Prostate gland (tissue), 2 donors: ENCODE measurements around the gene SLC16A11. TPM values are rescaled to one million over a fixed set of nuclear protein-coding genes. Genes with fewer than 3 reads are reported as not detected.

Experiments
- DNase-seq: peaks from one replicate; pipeline ENCODE4 v3.0.0-alpha.2; 2019; ENCODE audit warnings: low spot score
- H3K27ac ChIP-seq, 2 donors: fragments of 200-600 bp; sonication (generic); 2 replicates each; pipeline ENCODE4 v1.5.1; 2017 to 2019
- H3K27me3 ChIP-seq: fragments of 200-600 bp; sonication (generic); replicated peaks from 2 replicates; pipeline ENCODE4 v1.5.1; 2019; ENCODE audit not compliant: insufficient read depth
- H3K36me3 ChIP-seq, 2 donors: fragments of 200-600 bp; sonication (generic); 1 replicate in 1 of 2; 2 replicates in 1 of 2; pipeline versions ENCODE4 v1.5.1 to v1.8.1; 2017 to 2019
- H3K4me1 ChIP-seq: fragments of 200-600 bp; sonication (generic); replicated peaks from 2 replicates; pipeline ENCODE4 v1.5.1; 2019
- H3K4me3 ChIP-seq, 2 donors: fragments of 200-600 bp; sonication (generic); 2 replicates each; pipeline ENCODE4 v1.5.1; 2017 to 2019
- H3K9me3 ChIP-seq: fragments of 200-600 bp; sonication (generic); 2 replicates; pipeline ENCODE4 v1.5.1; 2017
- POLR2A ChIP-seq: fragments of 450-650 bp; IDR thresholded peaks from one replicate; pipeline ENCODE4 v1.6.1; 2016; ENCODE audit warnings: antibody characterized with exemption, mild to moderate bottlenecking
- POLR2AphosphoS5 ChIP-seq: sonication (generic); formaldehyde crosslinking; IDR thresholded peaks from one replicate; pipeline ENCODE4 v1.6.1; 2017; ENCODE audit warnings: antibody characterized with exemption
- WGBS: methylation state at CpG from one replicate; pipeline ENCODE4 v1.1.5; 2018; 5-methylcytosine and 5-hydroxymethylcytosine counted together
- intact Hi-C: fragments of 100-400 bp; cut with DNase I; formaldehyde crosslinking; loops from one replicate; pipeline ENCODE4 v1.14.2; 2022
- total RNA-seq, 2 donors: library from RNA; depleted of rRNA; stranded (reverse); fragments of >200 nt; gene quantifications; one replicate each; pipeline ENCODE4 v1.1.0, GENCODE V29; 2016
- TF ChIP-seq, protein P1 (sequence below), 4 experiments: fragments of 200-600 bp in 2 of 4; fragments of 450-650 bp in 2 of 4; sonication (generic) in 2 of 4; IDR thresholded peaks; 1 replicate in 3 of 4; 2 replicates in 1 of 4; pipeline ENCODE4 v1.5.1; 2016 to 2019; ENCODE audit warnings: antibody characterized with exemption in 4 of 4, mild to moderate bottlenecking in 2 of 4, moderate library complexity in 2 of 4

Gene SLC16A11
- total RNA-seq, 2 donors from 2014 or later = 1.8 to 2.3 TPM

DNA sequence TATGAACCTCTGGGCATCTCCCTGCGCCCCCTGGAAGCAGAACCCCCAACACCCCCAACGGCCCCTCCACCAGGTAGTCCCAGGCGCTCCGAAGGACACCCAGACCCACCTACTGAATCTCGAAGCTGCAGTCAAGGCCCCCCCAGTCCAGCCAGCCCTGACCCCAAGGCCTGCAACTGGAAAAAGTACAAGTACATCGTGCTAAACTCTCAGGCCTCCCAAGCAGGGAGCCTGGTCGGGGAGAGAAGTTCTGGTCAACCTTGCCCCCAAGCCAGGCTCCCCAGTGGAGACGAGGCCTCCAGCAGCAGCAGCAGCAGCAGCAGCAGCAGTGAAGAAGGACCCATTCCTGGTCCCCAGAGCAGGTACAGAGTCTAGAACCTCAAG, 19.5 kb downstream of the SLC16A11 start:
- DNase-seq = no peak
- intact Hi-C loops = loop anchor here (5.0 kb wide), 1 partner anchor 112 kb away; no protein-coding TSS in a partner anchor
- H3K36me3 ChIP-seq = no peaks in the 10 kb centered on the region

DNA sequence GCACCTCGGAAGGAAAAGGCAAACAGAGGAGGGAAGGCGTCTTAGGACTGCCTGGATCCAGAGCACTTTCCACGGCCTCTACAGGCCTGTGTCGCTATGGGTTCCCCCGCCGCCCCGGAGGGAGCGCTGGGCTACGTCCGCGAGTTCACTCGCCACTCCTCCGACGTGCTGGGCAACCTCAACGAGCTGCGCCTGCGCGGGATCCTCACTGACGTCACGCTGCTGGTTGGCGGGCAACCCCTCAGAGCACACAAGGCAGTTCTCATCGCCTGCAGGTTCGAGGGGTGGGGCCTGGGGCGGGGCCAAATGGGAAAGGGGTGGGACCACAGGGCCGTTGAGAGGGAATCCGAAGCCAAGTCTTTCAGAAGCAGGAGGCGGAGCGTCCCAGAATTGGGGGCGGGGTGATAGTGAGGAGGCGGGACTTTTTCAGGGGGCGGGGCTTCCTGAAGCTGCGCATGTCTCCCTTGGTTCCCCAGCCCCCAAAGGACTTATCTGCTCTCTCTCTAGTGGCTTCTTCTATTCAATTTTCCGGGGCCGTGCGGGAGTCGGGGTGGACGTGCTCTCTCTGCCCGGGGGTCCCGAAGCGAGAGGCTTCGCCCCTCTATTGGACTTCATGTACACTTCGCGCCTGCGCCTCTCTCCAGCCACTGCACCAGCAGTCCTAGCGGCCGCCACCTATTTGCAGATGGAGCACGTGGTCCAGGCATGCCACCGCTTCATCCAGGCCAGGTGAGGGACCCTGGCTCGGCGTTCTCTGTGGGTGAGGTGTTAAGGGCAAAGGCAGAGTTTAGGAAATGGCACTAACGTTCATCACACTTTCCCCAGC, 20.1 kb downstream of the SLC16A11 start:
- 36% methylated on average over 51 of the region's 51 CpGs for WGBS
- peak; percentile 78 for DNase-seq
- peak; percentile 46 for TF ChIP-seq POLR2A
- peak; percentile 73 for TF ChIP-seq POLR2AphosphoS5
- TF ChIP-seq, protein P1, sequence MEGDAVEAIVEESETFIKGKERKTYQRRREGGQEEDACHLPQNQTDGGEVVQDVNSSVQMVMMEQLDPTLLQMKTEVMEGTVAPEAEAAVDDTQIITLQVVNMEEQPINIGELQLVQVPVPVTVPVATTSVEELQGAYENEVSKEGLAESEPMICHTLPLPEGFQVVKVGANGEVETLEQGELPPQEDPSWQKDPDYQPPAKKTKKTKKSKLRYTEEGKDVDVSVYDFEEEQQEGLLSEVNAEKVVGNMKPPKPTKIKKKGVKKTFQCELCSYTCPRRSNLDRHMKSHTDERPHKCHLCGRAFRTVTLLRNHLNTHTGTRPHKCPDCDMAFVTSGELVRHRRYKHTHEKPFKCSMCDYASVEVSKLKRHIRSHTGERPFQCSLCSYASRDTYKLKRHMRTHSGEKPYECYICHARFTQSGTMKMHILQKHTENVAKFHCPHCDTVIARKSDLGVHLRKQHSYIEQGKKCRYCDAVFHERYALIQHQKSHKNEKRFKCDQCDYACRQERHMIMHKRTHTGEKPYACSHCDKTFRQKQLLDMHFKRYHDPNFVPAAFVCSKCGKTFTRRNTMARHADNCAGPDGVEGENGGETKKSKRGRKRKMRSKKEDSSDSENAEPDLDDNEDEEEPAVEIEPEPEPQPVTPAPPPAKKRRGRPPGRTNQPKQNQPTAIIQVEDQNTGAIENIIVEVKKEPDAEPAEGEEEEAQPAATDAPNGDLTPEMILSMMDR (IDR thresholded peaks at IDR 0.05) = no peak
- intact Hi-C loops = loop anchor here (5.0 kb wide), 1 partner anchor 111 kb away; no protein-coding TSS in a partner anchor
- peaks cover 3% of the 10 kb centered on the region for H3K27me3 ChIP-seq
- H3K4me3 ChIP-seq = peak overlapping the region in 1 of 2 donors; percentile 11
- peak overlapping the region in 1 of 2 donors; percentile 30 for H3K27ac ChIP-seq
- no peaks in the 10 kb centered on the region for H3K36me3 ChIP-seq
- no peaks in the 10 kb centered on the region for H3K9me3 ChIP-seq
- H3K4me1 ChIP-seq = no peaks in the 10 kb centered on the region

More for the DNA sequence above, 19.5 kb downstream of the SLC16A11 start:
- TF ChIP-seq, protein P1 (IDR thresholded peaks at IDR 0.05) = no peak
- no peak for TF ChIP-seq POLR2A
- no peak for TF ChIP-seq POLR2AphosphoS5
- H3K4me1 ChIP-seq = no peaks in the 10 kb centered on the region
- no peak overlapping the region for H3K4me3 ChIP-seq
- H3K27me3 ChIP-seq = peaks cover 3% of the 10 kb centered on the region
- H3K9me3 ChIP-seq = no peaks in the 10 kb centered on the region
- 77% methylated on average over 8 of the region's 8 CpGs for WGBS
- H3K27ac ChIP-seq = no peak overlapping the region

DNA sequence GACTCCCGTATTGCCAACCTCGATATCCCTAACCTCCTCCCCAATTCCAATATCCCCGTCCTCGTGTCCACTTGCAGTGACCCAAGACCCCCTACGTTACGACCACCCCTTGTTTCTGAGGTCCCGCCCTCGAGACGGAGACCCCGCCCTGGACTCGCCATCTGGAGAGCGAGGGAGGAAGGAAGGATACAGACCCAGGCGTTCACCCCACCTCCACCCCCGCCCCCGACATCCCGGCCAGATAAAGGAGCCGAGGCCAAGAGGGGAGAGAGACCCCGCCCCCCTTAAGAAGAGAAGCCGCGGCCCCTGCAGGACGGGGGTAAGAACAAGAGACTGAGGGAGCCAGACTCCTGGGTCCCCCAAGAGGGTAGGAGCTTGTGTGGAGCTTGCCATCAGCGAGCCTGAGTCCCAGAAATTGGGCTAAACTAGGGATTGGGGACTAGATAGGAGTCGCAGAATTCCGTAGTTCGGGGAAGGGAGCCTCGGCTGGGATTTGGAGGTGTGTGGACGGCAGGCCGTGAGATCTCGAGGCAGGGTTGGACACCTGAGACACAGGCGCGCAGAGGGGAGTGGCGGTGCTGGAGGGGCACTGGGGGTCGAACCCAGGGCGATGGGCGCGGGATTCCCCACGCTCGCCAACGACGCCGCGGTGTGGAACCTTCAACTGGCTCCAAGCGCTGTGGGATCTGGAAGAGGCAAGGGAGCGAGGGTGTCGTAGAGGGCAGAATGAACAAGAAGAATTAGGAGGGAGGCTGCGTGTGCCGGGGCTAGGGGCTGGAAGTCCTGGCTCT, 20.9 kb downstream of the SLC16A11 start, which contains the start of gene BCL6B:
BCL6B (plus strand) TSS at position 270 of the 791 bp plus-strand sequence. CDS start 622 bp downstream, outside the sequence.
- H3K27me3 ChIP-seq = peaks cover 3% of the 10 kb centered on the region
- no peaks in the 10 kb centered on the region for H3K36me3 ChIP-seq
- no peaks in the 10 kb centered on the region for H3K9me3 ChIP-seq
- intact Hi-C loops = loop anchor here (5.0 kb wide), 1 partner anchor 111 kb away; no protein-coding TSS in a partner anchor
- TF ChIP-seq POLR2AphosphoS5 (no peak), POLR2A (no peak)
- TF ChIP-seq, protein P1 (IDR thresholded peaks at IDR 0.05) = no peak
- no peak for DNase-seq
- peak within 1 kb of the TSS; percentile 5 to 11 for H3K4me3 ChIP-seq
- no peaks in the 10 kb centered on the region for H3K4me1 ChIP-seq
- peak within 1 kb of the TSS in 1 of 2 donors; percentile 30 for H3K27ac ChIP-seq
- WGBS = 13% methylated on average over 47 of the region's 47 CpGs

DNA sequence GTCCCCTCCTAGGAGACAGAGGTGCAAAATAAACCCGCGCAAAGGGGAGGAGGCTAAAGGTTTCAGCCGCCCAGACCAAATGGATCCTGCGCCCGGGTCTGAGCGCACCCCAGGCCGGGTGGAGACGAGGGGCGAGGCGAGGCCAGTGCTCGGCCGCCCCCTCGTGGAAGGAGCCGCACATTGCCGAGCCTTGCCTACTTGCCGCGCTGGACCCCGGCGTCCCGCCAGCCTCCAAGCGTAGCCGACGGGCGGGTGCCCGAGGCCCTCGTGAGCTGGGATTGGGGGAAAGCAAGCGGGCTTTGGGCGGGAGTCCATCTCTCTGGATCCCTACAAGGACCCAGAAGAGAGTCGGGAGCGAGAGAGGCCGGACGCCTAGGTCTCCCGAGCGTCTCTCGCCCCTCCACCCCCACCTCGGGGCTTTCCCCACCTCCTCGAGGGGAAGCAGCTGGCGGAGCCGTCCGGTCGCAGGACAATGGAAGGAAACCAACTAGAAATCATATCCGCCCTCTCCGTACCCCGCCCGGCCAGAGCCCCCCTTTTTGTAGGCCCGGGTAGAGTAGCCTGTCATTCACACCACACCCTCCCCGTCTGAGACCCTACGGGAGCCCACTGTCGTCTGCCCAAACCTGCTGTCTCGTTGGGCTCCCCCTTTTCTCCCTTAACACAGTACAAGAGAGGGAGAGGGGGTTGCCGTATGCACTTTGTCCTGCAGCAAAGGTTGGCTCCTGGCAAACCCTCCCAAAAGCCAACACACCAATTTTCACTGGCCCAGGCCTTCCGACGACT, 21.7 kb downstream of the SLC16A11 start:
- intact Hi-C loops = loop anchor here (5.0 kb wide), 1 partner anchor 110 kb away; no protein-coding TSS in a partner anchor
- 3% methylated on average over 37 of the region's 53 CpGs for WGBS

More for the DNA sequence above, 21.7 kb downstream of the SLC16A11 start:
- Histone ChIP-seq H3K4me1 (no peaks in the 10 kb centered on the region), H3K27ac (peak overlapping the region in 1 of 2 donors; percentile 24), H3K9me3 (no peaks in the 10 kb centered on the region), H3K36me3 (no peaks in the 10 kb centered on the region), H3K4me3 (peak overlapping the region; percentile 5 to 8), H3K27me3 (peaks cover 3% of the 10 kb centered on the region)
- TF ChIP-seq, protein P1 (IDR thresholded peaks at IDR 0.05) = peak; percentile 82 to 96 (median 88)
- no peak for TF ChIP-seq POLR2A
- peak; percentile 58 for DNase-seq
